ENCODE measurements around the gene PRPF6.

DNA sequence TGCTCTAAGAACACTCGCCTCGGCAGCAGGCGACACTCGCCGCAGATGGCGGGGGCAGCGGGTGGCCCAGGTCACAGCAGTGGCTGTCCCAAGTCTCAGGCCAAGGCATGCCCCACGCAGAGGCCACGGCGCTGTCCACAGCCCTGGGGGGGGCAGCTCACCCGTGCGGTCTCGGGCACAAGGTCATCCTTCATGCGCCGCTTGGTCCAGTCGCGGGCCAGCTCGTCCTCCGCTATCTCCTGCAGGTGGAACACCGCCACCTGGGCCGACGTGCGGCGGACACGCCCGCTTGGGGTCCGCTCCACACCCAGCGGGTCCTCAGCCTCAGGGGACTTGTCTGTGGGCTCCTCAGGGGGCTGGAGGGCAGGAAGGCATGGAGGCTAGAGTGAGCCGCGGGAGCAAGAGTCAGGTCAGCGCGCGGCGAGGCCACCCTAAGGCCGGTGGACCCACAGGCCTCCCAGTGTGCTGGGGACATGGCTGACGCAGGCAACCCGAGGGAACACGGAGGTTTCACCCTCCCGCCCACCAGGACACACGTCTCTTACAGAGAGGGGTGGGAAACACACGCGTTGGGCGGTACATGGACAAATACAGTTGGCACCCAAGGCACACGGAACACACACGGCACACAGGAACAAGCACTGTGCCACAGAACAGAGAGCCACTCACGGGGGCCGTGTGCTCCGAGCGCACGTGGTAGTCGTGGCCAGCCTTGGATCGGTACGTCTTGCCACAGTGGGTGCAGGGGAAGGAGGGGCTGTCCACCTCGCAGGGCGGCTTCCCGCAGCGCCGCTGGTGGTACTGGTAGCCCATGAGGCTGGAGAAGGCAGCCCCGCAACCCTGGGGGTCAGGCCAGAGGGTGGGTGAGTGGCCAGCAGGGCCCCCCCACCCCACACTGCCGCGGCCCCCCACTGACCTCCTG lies 18.2 kb upstream of the PRPF6 start:
- TF ChIP-seq, protein P1, sequence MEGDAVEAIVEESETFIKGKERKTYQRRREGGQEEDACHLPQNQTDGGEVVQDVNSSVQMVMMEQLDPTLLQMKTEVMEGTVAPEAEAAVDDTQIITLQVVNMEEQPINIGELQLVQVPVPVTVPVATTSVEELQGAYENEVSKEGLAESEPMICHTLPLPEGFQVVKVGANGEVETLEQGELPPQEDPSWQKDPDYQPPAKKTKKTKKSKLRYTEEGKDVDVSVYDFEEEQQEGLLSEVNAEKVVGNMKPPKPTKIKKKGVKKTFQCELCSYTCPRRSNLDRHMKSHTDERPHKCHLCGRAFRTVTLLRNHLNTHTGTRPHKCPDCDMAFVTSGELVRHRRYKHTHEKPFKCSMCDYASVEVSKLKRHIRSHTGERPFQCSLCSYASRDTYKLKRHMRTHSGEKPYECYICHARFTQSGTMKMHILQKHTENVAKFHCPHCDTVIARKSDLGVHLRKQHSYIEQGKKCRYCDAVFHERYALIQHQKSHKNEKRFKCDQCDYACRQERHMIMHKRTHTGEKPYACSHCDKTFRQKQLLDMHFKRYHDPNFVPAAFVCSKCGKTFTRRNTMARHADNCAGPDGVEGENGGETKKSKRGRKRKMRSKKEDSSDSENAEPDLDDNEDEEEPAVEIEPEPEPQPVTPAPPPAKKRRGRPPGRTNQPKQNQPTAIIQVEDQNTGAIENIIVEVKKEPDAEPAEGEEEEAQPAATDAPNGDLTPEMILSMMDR (IDR thresholded peaks at IDR 0.05; ENCODE audit: insufficient read depth, low read depth, low read length): no peak
- no peak for TF ChIP-seq EZH2 (IDR thresholded peaks at IDR 0.05; ENCODE audit: insufficient read depth, low read length)
